BLaER1 treated with 17β-estradiol and CSF1 and Interleukin-3, amounts not matched to agents 10 nM and 100 nM (cell line): ENCODE data around the gene ROR2.

Experiments
- H3K27ac ChIP-seq, 11 experiments: shearing (Covaris generic); formaldehyde crosslinking; 2 replicates each; pipeline ENCODE4 v1.8.1; 2022
- H3K27me3 ChIP-seq, 11 experiments: shearing (Covaris generic); formaldehyde crosslinking; 2 replicates each; pipeline ENCODE4 v1.8.1; 2022
- H3K36me3 ChIP-seq, 11 experiments: shearing (Covaris generic); formaldehyde crosslinking; 2 replicates each; pipeline ENCODE4 v1.8.1; 2022
- H3K4me1 ChIP-seq, 10 experiments: shearing (Covaris generic); formaldehyde crosslinking; 2 replicates each; pipeline ENCODE4 v1.8.1; 2022
- H3K4me2 ChIP-seq, 11 experiments: shearing (Covaris generic); formaldehyde crosslinking; 2 replicates each; pipeline ENCODE4 v1.8.1; 2022
- H3K4me3 ChIP-seq, 10 experiments: shearing (Covaris generic); formaldehyde crosslinking; 2 replicates each; pipeline ENCODE4 v1.8.1; 2022
- H3K9ac ChIP-seq, 11 experiments: shearing (Covaris generic); formaldehyde crosslinking; 2 replicates each; pipeline ENCODE4 v1.8.1; 2022
- H3K9me3 ChIP-seq, 11 experiments: shearing (Covaris generic); formaldehyde crosslinking; replicated peaks in 1 of 11; 2 replicates each; pipeline ENCODE4 v1.8.1; 2022
- H4K20me1 ChIP-seq, 11 experiments: shearing (Covaris generic); formaldehyde crosslinking; 2 replicates each; pipeline ENCODE4 v1.8.1; 2022
- Cebpa-rat ChIP-seq, 11 experiments: shearing (Covaris generic); IDR thresholded peaks; 2 replicates each; pipeline ENCODE4 v1.8.1; 2022

The ROR2 gene

GRCh38 chr9:91944711-91945110, 5.3 kb downstream of the ROR2 start:
- no peaks in the 10 kb centered on the region for H3K36me3 ChIP-seq
- peaks cover 0 to 16% (median 11%) of the 10 kb centered on the region in 11 experiments; a peak in 13 of 22 replicates for H4K20me1 ChIP-seq
- H3K4me3 ChIP-seq, result no peak overlapping the region
- TF ChIP-seq Cebpa-rat (IDR thresholded peaks at IDR 0.05), result no peak
- no peak overlapping the region for H3K4me2 ChIP-seq
- H3K4me1 ChIP-seq, result peaks cover 11 to 14% (median 13%) of the 10 kb centered on the region in 10 experiments
- no peaks in the 10 kb centered on the region for H3K9me3 ChIP-seq
- peaks cover 45 to 53% (median 50%) of the 10 kb centered on the region in 11 experiments for H3K27me3 ChIP-seq
- no peak overlapping the region for H3K9ac ChIP-seq
- no peak overlapping the region for H3K27ac ChIP-seq

- Histone ChIP-seq H3K27ac (no peak overlapping the region), H3K36me3 (no peaks in the 10 kb centered on the region), H3K9me3 (no peaks in the 10 kb centered on the region), H3K4me3 (no peak overlapping the region), H3K27me3 (peaks cover 36 to 43% (median 41%) of the 10 kb centered on the region in 11 experiments), H3K4me1 (peaks cover 2 to 5% (median 4%) of the 10 kb centered on the region in 10 experiments; a peak in 13 of 20 replicates), H3K9ac (no peak overlapping the region), H3K4me2 (no peak overlapping the region), H4K20me1 (peaks cover 0 to 8% (median 3%) of the 10 kb centered on the region in 11 experiments; a peak in 6 of 22 replicates)
- TF ChIP-seq Cebpa-rat (IDR thresholded peaks at IDR 0.05), result no peak
Observed at GRCh38 chr9:91943478-91944470, 6.3 kb downstream of the ROR2 start.

GRCh38 chr9:91942201-91942600, 7.8 kb downstream of the ROR2 start:
- Histone ChIP-seq H3K4me1 (no peaks in the 10 kb centered on the region), H3K36me3 (no peaks in the 10 kb centered on the region), H3K4me2 (no peak overlapping the region), H4K20me1 (no peaks in the 10 kb centered on the region; a peak in 1 of 22 replicates), H3K9me3 (no peaks in the 10 kb centered on the region), H3K9ac (no peak overlapping the region), H3K27ac (no peak overlapping the region), H3K27me3 (peaks cover 20 to 27% (median 25%) of the 10 kb centered on the region in 11 experiments), H3K4me3 (no peak overlapping the region)
- TF ChIP-seq Cebpa-rat (IDR thresholded peaks at IDR 0.05), result no peak

GRCh38 chr9:91939978-91940377, 10.1 kb downstream of the ROR2 start:
- Histone ChIP-seq H3K27ac (no peak overlapping the region), H3K4me2 (no peak overlapping the region), H4K20me1 (no peaks in the 10 kb centered on the region), H3K9me3 (no peaks in the 10 kb centered on the region), H3K9ac (no peak overlapping the region), H3K36me3 (no peaks in the 10 kb centered on the region), H3K4me3 (no peak overlapping the region), H3K27me3 (peaks cover 0 to 5% (median 3%) of the 10 kb centered on the region in 11 experiments; a peak in 2 of 22 replicates), H3K4me1 (no peaks in the 10 kb centered on the region)
- TF ChIP-seq Cebpa-rat (IDR thresholded peaks at IDR 0.05), result no peak

- H3K27ac ChIP-seq, result no peak overlapping the region
Observed at GRCh38 chr9:91937727-91938126, 12.3 kb downstream of the ROR2 start.

GRCh38 chr9:91937056-91937455, 13.0 kb downstream of the ROR2 start:
- no peaks in the 10 kb centered on the region for H3K36me3 ChIP-seq
- H3K27me3 ChIP-seq, result no peaks in the 10 kb centered on the region
- peaks cover 0 to 6% (median 4%) of the 10 kb centered on the region in 11 experiments; a peak in 13 of 22 replicates for H3K9me3 ChIP-seq
- no peak overlapping the region for H3K4me2 ChIP-seq
- no peak overlapping the region for H3K27ac ChIP-seq
- H4K20me1 ChIP-seq, result no peaks in the 10 kb centered on the region
- no peak for TF ChIP-seq Cebpa-rat (IDR thresholded peaks at IDR 0.05)
- H3K4me1 ChIP-seq, result no peaks in the 10 kb centered on the region
- no peak overlapping the region for H3K4me3 ChIP-seq
- H3K9ac ChIP-seq, result no peak overlapping the region

More at GRCh38 chr9:91937727-91938126, 12.3 kb downstream of the ROR2 start:
- no peaks in the 10 kb centered on the region for H3K36me3 ChIP-seq
- no peak for TF ChIP-seq Cebpa-rat (IDR thresholded peaks at IDR 0.05)
- H4K20me1 ChIP-seq, result no peaks in the 10 kb centered on the region
- H3K9ac ChIP-seq, result no peak overlapping the region
- no peak overlapping the region for H3K4me2 ChIP-seq
- H3K4me3 ChIP-seq, result no peak overlapping the region
- H3K4me1 ChIP-seq, result no peaks in the 10 kb centered on the region
- H3K9me3 ChIP-seq, result no peaks in the 10 kb centered on the region
- no peaks in the 10 kb centered on the region for H3K27me3 ChIP-seq

GRCh38 chr9:91935805-91936514, 14.1 kb downstream of the ROR2 start:
- H3K27me3 ChIP-seq, result no peaks in the 10 kb centered on the region
- peaks cover 10 to 17% (median 15%) of the 10 kb centered on the region in 11 experiments; a peak in 20 of 22 replicates for H3K9me3 ChIP-seq
- H3K4me2 ChIP-seq, result no peak overlapping the region
- no peaks in the 10 kb centered on the region for H3K4me1 ChIP-seq
- no peak overlapping the region for H3K4me3 ChIP-seq
- no peak overlapping the region for H3K9ac ChIP-seq
- no peaks in the 10 kb centered on the region for H4K20me1 ChIP-seq
- H3K27ac ChIP-seq, result no peak overlapping the region
- no peaks in the 10 kb centered on the region for H3K36me3 ChIP-seq
- no peak for TF ChIP-seq Cebpa-rat (IDR thresholded peaks at IDR 0.05)

GRCh38 chr9:91935066-91935749, 14.8 kb downstream of the ROR2 start:
- no peak overlapping the region for H3K4me3 ChIP-seq
- H3K4me1 ChIP-seq, result no peaks in the 10 kb centered on the region
- no peak for TF ChIP-seq Cebpa-rat (IDR thresholded peaks at IDR 0.05)
- no peaks in the 10 kb centered on the region for H4K20me1 ChIP-seq
- H3K27me3 ChIP-seq, result no peaks in the 10 kb centered on the region
- H3K27ac ChIP-seq, result no peak overlapping the region
- no peak overlapping the region for H3K4me2 ChIP-seq
- peaks cover 18 to 25% (median 23%) of the 10 kb centered on the region in 11 experiments for H3K9me3 ChIP-seq
- no peaks in the 10 kb centered on the region for H3K36me3 ChIP-seq
- H3K9ac ChIP-seq, result no peak overlapping the region

GRCh38 chr9:91934654-91935053, 15.4 kb downstream of the ROR2 start:
- Histone ChIP-seq H3K4me2 (no peak overlapping the region), H4K20me1 (no peaks in the 10 kb centered on the region), H3K4me3 (no peak overlapping the region), H3K27ac (no peak overlapping the region), H3K27me3 (no peaks in the 10 kb centered on the region), H3K9ac (no peak overlapping the region), H3K36me3 (peaks cover 0 to 2% (median 0%) of the 10 kb centered on the region in 11 experiments; a peak in 2 of 22 replicates), H3K4me1 (no peaks in the 10 kb centered on the region), H3K9me3 (peaks cover 23 to 30% (median 28%) of the 10 kb centered on the region in 11 experiments)
- TF ChIP-seq Cebpa-rat (IDR thresholded peaks at IDR 0.05), result no peak
